ENCODE data around the gene MIPOL1.

DNA sequence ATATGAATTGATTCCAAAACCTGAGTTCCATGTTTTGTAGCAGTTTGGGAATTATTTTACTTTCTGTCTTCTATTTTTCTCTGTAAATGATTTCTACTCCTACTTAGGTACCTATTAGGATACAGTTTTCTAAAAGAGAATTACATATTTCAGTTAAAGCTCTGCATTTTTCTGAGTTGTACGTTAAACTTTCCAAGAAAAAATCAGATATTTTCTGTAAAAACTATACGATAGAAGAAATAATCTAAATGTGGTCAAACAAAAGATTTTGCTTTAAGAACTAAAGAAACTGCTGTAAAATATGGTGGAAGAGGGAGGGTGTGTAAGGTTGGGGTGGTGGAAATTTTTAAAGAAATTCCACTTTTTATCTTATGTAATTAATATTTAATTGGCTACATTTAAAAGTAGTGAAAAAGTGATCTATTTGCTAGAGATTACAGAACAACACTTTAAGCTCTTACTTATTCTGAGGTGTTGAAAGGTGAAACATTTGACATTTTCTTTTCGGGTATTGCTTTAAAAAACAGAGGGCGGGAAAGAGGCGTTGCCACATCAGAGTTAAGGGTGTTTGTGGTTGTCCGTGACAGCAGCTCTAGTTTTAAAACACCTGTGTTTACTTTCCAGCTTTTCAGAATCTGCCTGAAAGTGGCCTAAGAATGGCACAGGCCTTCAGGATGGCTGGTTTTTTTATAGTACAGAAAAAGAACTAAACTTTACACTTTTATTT is 187.3 kb downstream of the MIPOL1 start:
- TF ChIP-seq, protein P1, sequence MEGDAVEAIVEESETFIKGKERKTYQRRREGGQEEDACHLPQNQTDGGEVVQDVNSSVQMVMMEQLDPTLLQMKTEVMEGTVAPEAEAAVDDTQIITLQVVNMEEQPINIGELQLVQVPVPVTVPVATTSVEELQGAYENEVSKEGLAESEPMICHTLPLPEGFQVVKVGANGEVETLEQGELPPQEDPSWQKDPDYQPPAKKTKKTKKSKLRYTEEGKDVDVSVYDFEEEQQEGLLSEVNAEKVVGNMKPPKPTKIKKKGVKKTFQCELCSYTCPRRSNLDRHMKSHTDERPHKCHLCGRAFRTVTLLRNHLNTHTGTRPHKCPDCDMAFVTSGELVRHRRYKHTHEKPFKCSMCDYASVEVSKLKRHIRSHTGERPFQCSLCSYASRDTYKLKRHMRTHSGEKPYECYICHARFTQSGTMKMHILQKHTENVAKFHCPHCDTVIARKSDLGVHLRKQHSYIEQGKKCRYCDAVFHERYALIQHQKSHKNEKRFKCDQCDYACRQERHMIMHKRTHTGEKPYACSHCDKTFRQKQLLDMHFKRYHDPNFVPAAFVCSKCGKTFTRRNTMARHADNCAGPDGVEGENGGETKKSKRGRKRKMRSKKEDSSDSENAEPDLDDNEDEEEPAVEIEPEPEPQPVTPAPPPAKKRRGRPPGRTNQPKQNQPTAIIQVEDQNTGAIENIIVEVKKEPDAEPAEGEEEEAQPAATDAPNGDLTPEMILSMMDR (IDR thresholded peaks at IDR 0.05): no peak
- no peak for TF ChIP-seq POLR2A (IDR thresholded peaks at IDR 0.05)
